ENCODE data around the gene PRKX. TPM values are rescaled to one million over a fixed set of nuclear protein-coding genes. Genes with fewer than 3 reads are reported as not detected.
"Not testable (repeated sequence)": the region's sequence is repeated elsewhere in the genome, so short reads cannot be mapped to it uniquely, and the experiment has no call there.

PRKX gene
- 6.3 TPM for polyA plus RNA-seq (2012; ENCODE audit: low read depth, missing spikeins)

DNA sequence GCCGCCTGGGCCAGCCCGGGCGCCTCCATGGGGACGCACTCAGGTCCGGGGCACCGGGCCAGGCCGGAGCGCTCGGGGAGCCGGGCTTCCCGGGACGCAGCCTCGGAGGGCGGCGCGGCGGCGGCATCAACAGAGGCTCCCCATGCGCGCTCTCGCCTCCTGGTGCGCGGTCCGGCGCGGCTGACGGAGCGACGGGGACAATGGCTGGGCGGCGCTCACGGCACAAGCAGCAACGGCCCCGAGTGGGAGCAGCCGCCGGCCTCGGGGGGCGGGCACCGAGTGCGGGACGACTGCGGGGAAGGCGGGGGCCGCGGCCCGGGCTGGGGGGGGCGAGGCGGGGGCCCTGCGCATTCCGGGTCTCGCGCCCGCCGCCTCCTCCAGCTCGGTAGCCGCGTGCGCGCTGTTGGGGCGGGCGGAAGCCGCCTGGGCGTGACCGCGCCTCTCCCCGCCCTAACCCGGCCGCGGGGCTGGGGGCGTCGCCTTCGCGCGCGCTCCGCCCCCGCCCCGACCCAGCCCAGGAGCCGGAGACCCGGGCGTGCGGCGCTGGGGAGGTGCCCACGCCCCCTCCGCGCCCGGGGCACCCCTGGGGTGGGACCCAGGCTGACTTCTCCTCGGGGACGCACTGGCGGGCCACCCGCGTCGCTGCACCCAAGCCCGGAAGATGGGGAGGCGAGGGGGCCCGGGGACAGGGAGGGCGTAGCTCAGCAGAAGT is at the start of gene PRKX:
PRKX (minus strand) TSS at position 425 of the 712 bp plus-strand sequence; CDS start at position 29, 396 bp downstream.
- TF ChIP-seq PAX5 (IDR thresholded peaks at IDR 0.05; ENCODE audit: insufficient read depth, low read length, severe bottlenecking), result peak; percentile 62
- TF ChIP-seq POU2F2 (IDR thresholded peaks at IDR 0.05; ENCODE audit: low read depth, low read length), result no peak
- no peak for TF ChIP-seq SPI1 (IDR thresholded peaks at IDR 0.05; ENCODE audit: low read depth, low read length)
- no peak for TF ChIP-seq POLR2A (IDR thresholded peaks at IDR 0.05; ENCODE audit: low read depth, low read length)
- no peak for TF ChIP-seq TAF1 (IDR thresholded peaks at IDR 0.05; ENCODE audit: low read depth, low read length)
- peak; percentile 96 for FAIRE-seq
- peak; percentile 66 for DNase-seq (ENCODE audit: insufficient read length, low spot score)

DNA sequence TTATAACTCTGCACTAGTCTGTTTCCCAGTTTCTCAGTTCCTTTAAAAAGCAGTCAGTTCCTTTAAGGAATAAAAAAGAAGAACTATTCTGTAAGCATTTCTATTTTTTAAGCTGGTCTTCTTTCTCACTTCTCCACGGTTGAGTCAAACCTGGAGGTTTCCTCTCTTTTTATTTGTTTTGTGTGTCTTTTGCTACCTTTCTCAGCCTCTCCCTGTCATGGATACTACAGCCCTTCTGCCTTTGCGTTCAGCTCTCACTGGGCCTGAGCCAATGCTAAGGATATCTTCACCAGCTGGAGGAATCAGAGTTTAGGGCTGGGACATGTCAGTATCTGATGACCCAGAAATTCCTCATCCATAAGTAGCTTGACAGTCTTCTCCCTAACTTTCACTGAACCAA is 49.7 kb upstream of the PRKX start:
- FAIRE-seq, result no peak
- no peak for DNase-seq (ENCODE audit: insufficient read length, low spot score)
- TF ChIP-seq POU2F2 (IDR thresholded peaks at IDR 0.05; ENCODE audit: low read depth, low read length), result no peak
- no peak for TF ChIP-seq POLR2A (IDR thresholded peaks at IDR 0.05; ENCODE audit: low read depth, low read length)
- TF ChIP-seq TAF1 (IDR thresholded peaks at IDR 0.05; ENCODE audit: low read depth, low read length), result no peak
- TF ChIP-seq PAX5 (IDR thresholded peaks at IDR 0.05; ENCODE audit: insufficient read depth, low read length, severe bottlenecking), result no peak
- TF ChIP-seq POLR2AphosphoS5 (IDR thresholded peaks at IDR 0.05; ENCODE audit: low read depth, low read length), result no peak
- TF ChIP-seq SPI1 (IDR thresholded peaks at IDR 0.05; ENCODE audit: low read depth, low read length), result no peak

DNA sequence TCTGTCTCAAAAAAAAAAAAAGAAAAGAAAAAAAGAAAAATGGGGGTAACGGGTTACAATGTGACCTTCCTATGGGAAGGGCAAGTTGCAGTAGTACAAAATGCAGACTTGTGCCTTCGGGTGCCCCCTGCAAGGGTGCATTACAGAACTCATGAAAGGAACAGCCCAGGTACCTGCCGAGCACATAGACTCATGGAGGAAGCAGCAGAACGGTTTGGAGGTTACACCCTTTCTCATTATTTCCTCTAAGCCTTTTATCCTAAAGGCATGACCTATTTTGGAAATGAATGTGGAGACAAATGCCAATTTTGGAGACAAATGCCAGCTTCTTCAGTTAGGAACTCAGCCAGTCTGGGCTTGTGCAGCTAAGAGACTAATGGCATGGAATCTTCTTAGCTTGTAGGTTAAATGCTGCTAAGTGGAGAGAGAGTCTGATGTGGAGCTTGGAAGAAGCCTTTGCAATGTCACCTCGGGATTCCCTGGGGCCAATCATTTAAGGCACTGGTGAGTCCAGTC is 44.1 kb upstream of the PRKX start:
- no peak for DNase-seq (ENCODE audit: insufficient read length, low spot score)
- no peak for FAIRE-seq
- TF ChIP-seq SPI1 (IDR thresholded peaks at IDR 0.05; ENCODE audit: low read depth, low read length), result no peak
- no peak for TF ChIP-seq POLR2AphosphoS5 (IDR thresholded peaks at IDR 0.05; ENCODE audit: low read depth, low read length)
- TF ChIP-seq POLR2A (IDR thresholded peaks at IDR 0.05; ENCODE audit: low read depth, low read length), result no peak
- TF ChIP-seq POU2F2 (IDR thresholded peaks at IDR 0.05; ENCODE audit: low read depth, low read length), result no peak
- TF ChIP-seq TAF1 (IDR thresholded peaks at IDR 0.05; ENCODE audit: low read depth, low read length), result no peak
- no peak for TF ChIP-seq PAX5 (IDR thresholded peaks at IDR 0.05; ENCODE audit: insufficient read depth, low read length, severe bottlenecking)

GRCh38 chrX:3748052-3748559 is 34.7 kb upstream of the PRKX start:
- no peak for DNase-seq (ENCODE audit: insufficient read length, low spot score)
- TF ChIP-seq SPI1 (IDR thresholded peaks at IDR 0.05; ENCODE audit: low read depth, low read length) (no peak), POLR2AphosphoS5 (IDR thresholded peaks at IDR 0.05; ENCODE audit: low read depth, low read length) (no peak), POLR2A (IDR thresholded peaks at IDR 0.05; ENCODE audit: low read depth, low read length) (no peak), TAF1 (IDR thresholded peaks at IDR 0.05; ENCODE audit: low read depth, low read length) (no peak), POU2F2 (IDR thresholded peaks at IDR 0.05; ENCODE audit: low read depth, low read length) (no peak), PAX5 (IDR thresholded peaks at IDR 0.05; ENCODE audit: insufficient read depth, low read length, severe bottlenecking) (no peak)
- no peak for FAIRE-seq

DNA sequence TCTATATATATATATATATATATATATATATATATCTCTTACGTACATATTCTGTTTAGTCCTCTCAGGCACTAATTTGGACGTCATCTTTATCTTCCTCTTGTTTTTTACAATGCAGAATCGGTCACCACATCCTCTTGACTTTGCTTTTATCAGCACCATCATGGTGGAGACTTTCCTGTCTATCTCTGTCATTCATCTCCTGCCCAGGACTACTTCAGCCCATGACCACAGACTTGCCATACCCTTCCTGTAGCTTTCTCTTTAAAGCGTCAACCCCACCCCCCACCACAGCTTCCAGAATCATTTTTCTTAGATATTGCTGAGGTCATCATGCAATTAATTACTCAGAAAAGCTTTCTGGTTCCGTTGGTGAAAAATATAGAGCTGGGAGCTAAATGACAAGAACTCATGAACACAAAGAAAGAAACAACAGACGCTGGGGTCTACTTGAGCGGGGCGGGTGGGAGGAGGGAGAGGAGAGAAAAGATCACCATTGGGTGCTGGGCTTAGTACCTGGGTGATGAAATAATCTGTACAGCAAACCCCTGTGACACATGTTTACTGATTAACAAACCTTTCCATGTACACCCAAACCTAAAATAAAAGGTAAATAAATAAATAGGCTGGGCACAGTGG is 30.5 kb upstream of the PRKX start:
- TF ChIP-seq POU2F2 (IDR thresholded peaks at IDR 0.05; ENCODE audit: low read depth, low read length) (no peak), POLR2A (IDR thresholded peaks at IDR 0.05; ENCODE audit: low read depth, low read length) (no peak), POLR2AphosphoS5 (IDR thresholded peaks at IDR 0.05; ENCODE audit: low read depth, low read length) (no peak), PAX5 (IDR thresholded peaks at IDR 0.05; ENCODE audit: insufficient read depth, low read length, severe bottlenecking) (no peak), SPI1 (IDR thresholded peaks at IDR 0.05; ENCODE audit: low read depth, low read length) (no peak), TAF1 (IDR thresholded peaks at IDR 0.05; ENCODE audit: low read depth, low read length) (no peak)
- no peak for DNase-seq (ENCODE audit: insufficient read length, low spot score)
- FAIRE-seq, result no peak

DNA sequence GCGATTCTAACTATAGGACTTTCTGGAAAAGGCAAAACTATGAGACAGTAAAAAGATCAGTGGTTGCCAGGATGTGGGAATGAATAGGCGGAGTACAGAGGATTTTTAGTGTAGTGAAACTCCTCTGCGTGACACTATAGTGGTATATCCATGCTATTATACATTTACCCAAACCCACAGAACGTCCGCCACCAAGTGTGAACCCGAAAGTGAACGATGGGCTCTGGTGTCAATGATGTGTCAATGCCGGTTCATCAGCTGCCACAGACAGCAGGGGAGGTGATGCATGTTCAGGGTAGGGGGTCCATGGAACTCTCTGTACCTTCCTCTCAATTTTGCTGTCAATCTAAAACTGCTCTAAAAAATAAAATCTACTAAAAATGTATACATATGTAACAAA is 27.5 kb upstream of the PRKX start:
- FAIRE-seq, result peak; percentile 20
- not testable (repeated sequence) for DNase-seq (ENCODE audit: insufficient read length, low spot score)

DNA sequence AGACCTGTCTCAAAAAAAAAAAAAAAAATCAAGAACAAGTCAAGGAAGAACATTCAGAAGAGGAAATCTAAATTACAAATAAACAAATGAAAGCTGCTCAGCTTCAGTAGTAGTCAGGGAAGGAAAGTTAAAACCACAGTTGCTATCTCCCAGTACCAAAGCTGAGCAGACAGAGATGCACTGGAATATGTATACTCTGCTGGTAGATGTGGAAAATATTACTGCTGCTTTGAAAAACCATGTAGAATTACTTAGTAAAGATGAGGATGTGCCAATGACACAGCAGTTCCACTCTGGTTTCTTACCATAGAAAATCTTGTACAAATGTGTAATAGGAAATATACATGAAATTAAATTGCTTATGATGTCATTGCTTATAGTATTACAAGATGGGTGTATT is 25.1 kb upstream of the PRKX start:
- no peak for DNase-seq (ENCODE audit: insufficient read length, low spot score)
- TF ChIP-seq PAX5 (IDR thresholded peaks at IDR 0.05; ENCODE audit: insufficient read depth, low read length, severe bottlenecking) (no peak), POLR2AphosphoS5 (IDR thresholded peaks at IDR 0.05; ENCODE audit: low read depth, low read length) (no peak), POU2F2 (IDR thresholded peaks at IDR 0.05; ENCODE audit: low read depth, low read length) (no peak), TAF1 (IDR thresholded peaks at IDR 0.05; ENCODE audit: low read depth, low read length) (no peak), POLR2A (IDR thresholded peaks at IDR 0.05; ENCODE audit: low read depth, low read length) (no peak), SPI1 (IDR thresholded peaks at IDR 0.05; ENCODE audit: low read depth, low read length) (no peak)
- FAIRE-seq, result no peak

- DNase-seq (ENCODE audit: insufficient read length, low spot score); FAIRE-seq: not testable (repeated sequence)
These were observed 23.1 kb upstream of the PRKX start for GRCh38 chrX:3736536-3736935.

DNA sequence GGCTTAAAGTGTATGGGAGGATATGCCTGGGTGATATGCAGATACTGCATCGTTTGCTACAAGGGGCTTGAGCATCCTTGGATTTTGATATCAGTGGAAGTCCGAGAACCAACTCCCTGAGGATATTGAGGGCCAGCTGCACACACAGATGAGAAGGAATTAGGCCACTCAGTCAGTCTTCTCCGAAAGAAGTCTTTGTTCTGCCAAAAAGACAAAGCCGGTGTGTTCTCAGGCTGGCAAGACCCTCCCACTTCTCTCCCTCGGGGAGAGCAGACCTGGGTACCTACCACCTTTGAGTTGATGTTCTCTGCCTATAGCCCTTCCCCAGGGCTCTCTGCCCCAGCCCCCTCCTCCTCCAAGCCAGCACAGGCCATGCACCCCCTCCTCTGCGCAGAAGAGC is 22.4 kb upstream of the PRKX start:
- FAIRE-seq; DNase-seq (ENCODE audit: insufficient read length, low spot score): not testable (repeated sequence)

- not testable (repeated sequence) for FAIRE-seq
These were observed 21.0 kb upstream of the PRKX start for GRCh38 chrX:3734456-3734855.

More at GRCh38 chrX:3734456-3734855, 21.0 kb upstream of the PRKX start:
- DNase-seq (ENCODE audit: insufficient read length, low spot score), result not testable (repeated sequence)
